ENCODE data around the gene TOX3.

DNA sequence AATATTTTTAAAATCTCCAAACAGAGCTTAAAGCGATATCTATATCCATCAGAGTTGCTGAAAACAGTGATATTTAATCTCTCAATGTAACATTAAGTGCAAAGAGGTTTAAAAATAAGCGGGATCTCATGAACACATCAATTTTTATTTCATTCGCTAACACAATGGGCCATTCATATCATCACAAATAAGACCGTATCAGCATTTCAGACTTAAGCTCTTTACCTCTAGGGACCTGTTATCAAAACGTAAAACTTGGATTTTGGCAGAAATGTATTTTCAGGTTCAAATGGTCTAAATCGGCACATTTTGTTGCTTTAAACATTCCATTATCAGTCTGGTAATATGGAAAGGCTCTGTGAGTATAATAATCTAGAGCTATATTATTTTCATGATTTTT is 77.9 kb downstream of the TOX3 start:
- TF ChIP-seq CREM (CRISPR knock-in tag; IDR thresholded peaks at IDR 0.05): no peak
- no peak for TF ChIP-seq TCF7 (CRISPR knock-in tag; IDR thresholded peaks at IDR 0.05; ENCODE audit: low read depth)
- TF ChIP-seq SP1 (CRISPR knock-in tag; conservative IDR thresholded peaks at IDR 0.05): no peak
- TF ChIP-seq, protein P1, sequence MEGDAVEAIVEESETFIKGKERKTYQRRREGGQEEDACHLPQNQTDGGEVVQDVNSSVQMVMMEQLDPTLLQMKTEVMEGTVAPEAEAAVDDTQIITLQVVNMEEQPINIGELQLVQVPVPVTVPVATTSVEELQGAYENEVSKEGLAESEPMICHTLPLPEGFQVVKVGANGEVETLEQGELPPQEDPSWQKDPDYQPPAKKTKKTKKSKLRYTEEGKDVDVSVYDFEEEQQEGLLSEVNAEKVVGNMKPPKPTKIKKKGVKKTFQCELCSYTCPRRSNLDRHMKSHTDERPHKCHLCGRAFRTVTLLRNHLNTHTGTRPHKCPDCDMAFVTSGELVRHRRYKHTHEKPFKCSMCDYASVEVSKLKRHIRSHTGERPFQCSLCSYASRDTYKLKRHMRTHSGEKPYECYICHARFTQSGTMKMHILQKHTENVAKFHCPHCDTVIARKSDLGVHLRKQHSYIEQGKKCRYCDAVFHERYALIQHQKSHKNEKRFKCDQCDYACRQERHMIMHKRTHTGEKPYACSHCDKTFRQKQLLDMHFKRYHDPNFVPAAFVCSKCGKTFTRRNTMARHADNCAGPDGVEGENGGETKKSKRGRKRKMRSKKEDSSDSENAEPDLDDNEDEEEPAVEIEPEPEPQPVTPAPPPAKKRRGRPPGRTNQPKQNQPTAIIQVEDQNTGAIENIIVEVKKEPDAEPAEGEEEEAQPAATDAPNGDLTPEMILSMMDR (IDR thresholded peaks at IDR 0.05): no peak
- TF ChIP-seq, protein P2, sequence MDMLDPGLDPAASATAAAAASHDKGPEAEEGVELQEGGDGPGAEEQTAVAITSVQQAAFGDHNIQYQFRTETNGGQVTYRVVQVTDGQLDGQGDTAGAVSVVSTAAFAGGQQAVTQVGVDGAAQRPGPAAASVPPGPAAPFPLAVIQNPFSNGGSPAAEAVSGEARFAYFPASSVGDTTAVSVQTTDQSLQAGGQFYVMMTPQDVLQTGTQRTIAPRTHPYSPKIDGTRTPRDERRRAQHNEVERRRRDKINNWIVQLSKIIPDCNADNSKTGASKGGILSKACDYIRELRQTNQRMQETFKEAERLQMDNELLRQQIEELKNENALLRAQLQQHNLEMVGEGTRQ (CRISPR knock-in tag; IDR thresholded peaks at IDR 0.05): no peak
- TF ChIP-seq FOXP1 (CRISPR knock-in tag; IDR thresholded peaks at IDR 0.05; ENCODE audit: borderline replicate concordance): no peak
- TF ChIP-seq ETV6 (CRISPR knock-in tag; IDR thresholded peaks at IDR 0.05): no peak
- TF ChIP-seq KAT7 (CRISPR knock-in tag; IDR thresholded peaks at IDR 0.05; ENCODE audit: borderline replicate concordance): no peak
- TF ChIP-seq SOX15 (CRISPR knock-in tag; IDR thresholded peaks at IDR 0.05): no peak

All from WTC11 (cell line).